Activated CD4-positive, CD25-positive, alpha-beta regulatory T cell (primary cell): ENCODE results near the gene CDH23.

Experiments used
- DNase-seq, 4 experiments: peaks; one replicate each; lab custom pipeline; 2025; lab: John Stamatoyannopoulos, UW

CDH23 gene

GRCh38 chr10:71777213-71777985, 380.7 kb downstream of the CDH23 start:
- no peak for DNase-seq

GRCh38 chr10:71778071-71778825, 381.5 kb downstream of the CDH23 start:
- DNase-seq, result no peak

GRCh38 chr10:71779641-71780040, 382.9 kb downstream of the CDH23 start:
- no peak for DNase-seq

- DNase-seq, result no peak
These were observed 383.4 kb downstream of the CDH23 start for GRCh38 chr10:71780156-71780555.

- no peak for DNase-seq
These were observed 384.0 kb downstream of the CDH23 start for GRCh38 chr10:71780719-71781118.

GRCh38 chr10:71782221-71782916, 385.6 kb downstream of the CDH23 start:
- no peak for DNase-seq

GRCh38 chr10:71782917-71783490, 386.3 kb downstream of the CDH23 start:
- no peak for DNase-seq

GRCh38 chr10:71783917-71784678, 387.4 kb downstream of the CDH23 start:
- no peak for DNase-seq

- no peak for DNase-seq
These were observed 388.1 kb downstream of the CDH23 start for GRCh38 chr10:71784679-71785272.

- DNase-seq, result no peak
These were observed 392.2 kb downstream of the CDH23 start for GRCh38 chr10:71788954-71789353.

GRCh38 chr10:71789871-71790270, 393.2 kb downstream of the CDH23 start:
- no peak for DNase-seq

- no peak for DNase-seq
These were observed 394.2 kb downstream of the CDH23 start for GRCh38 chr10:71790749-71791440.

- DNase-seq, result no peak
These were observed 398.5 kb downstream of the CDH23 start for GRCh38 chr10:71795248-71795647.

- no peak for DNase-seq
These were observed 400.2 kb downstream of the CDH23 start for GRCh38 chr10:71796749-71797405.

GRCh38 chr10:71797533-71798307, 401.0 kb downstream of the CDH23 start:
- DNase-seq, result no peak

GRCh38 chr10:71798308-71798624, 401.5 kb downstream of the CDH23 start:
- no peak for DNase-seq

GRCh38 chr10:71799112-71799511, 402.4 kb downstream of the CDH23 start:
- DNase-seq, result no peak

GRCh38 chr10:71799608-71800453, 403.1 kb downstream of the CDH23 start:
- no peak for DNase-seq

- no peak for DNase-seq
These were observed 404.6 kb downstream of the CDH23 start for GRCh38 chr10:71801361-71801760.
